PFSK-1 (cell line): ENCODE results near the gene CYSLTR2.

Experiments used
- FOXP2 ChIP-seq: optimal IDR thresholded peaks from 2 replicates; pipeline ENCODE3; 2011; ENCODE audit warnings: borderline replicate concordance, control low read depth, inconsistent platforms; ENCODE audit not compliant: insufficient read depth; ENCODE audit errors: extremely low read length, extremely low read depth
- POLR2AphosphoS5 ChIP-seq: IDR thresholded peaks from 2 replicates; pipeline ENCODE4 v1.6.1; 2012; ENCODE audit warnings: low read depth, mild to moderate bottlenecking, control low read depth, low read length, moderate library complexity
- REST ChIP-seq, 2 experiments: IDR thresholded peaks; 2 replicates each; pipeline versions ENCODE4 v1.6.1 to v1.8.0; 2011 to 2012; ENCODE audit warnings: low read depth in 2 of 2, low read length in 2 of 2, control low read depth in 1 of 2, inconsistent platforms in 1 of 2, mild to moderate bottlenecking in 1 of 2, moderate library complexity in 1 of 2; ENCODE audit not compliant: insufficient read depth in 1 of 2
- SIN3A ChIP-seq: IDR thresholded peaks from 2 replicates; pipeline ENCODE4 v1.6.1; 2012; ENCODE audit warnings: mild to moderate bottlenecking, low read length, moderate library complexity, borderline replicate concordance; ENCODE audit not compliant: insufficient read depth
- TAF1 ChIP-seq: IDR thresholded peaks from 2 replicates; pipeline ENCODE4 v1.6.1; 2012; ENCODE audit warnings: low read length, control low read depth, borderline replicate concordance; ENCODE audit not compliant: insufficient read depth

CYSLTR2 gene

GRCh38 chr13:48662226-48662625, 8.5 kb downstream of the CYSLTR2 start:
- TF ChIP-seq SIN3A (no peak), TAF1 (no peak), FOXP2 (no peak), REST (IDR thresholded peaks at IDR 0.05; ENCODE audit: insufficient read depth in 1 of 2, low read depth in 2 of 2, low read length in 2 of 2) (no peak), POLR2AphosphoS5 (no peak)

DNA sequence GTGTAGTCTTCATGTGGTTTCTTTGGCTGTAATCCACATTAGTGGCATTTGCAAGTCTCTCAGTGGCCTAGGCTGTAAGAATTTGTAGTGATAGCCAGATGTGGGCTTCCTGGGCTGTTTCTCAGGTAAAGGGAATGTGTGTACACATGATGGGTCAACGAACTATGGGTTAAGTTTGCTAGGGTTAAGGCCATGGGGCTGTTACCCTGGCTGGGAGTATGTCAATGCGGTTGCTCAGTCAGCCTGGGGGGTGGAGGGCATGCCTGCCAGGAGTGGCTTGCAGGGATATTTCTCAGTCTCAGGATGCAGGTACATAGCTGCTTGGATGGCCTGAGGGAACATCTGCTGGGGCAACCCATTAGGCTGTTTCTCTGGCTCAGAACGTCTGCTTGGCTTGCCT, 13.4 kb downstream of the CYSLTR2 start:
- TF ChIP-seq FOXP2 (no peak), SIN3A (no peak), POLR2AphosphoS5 (no peak), TAF1 (no peak), REST (IDR thresholded peaks at IDR 0.05; ENCODE audit: insufficient read depth in 1 of 2, low read depth in 2 of 2, low read length in 2 of 2) (no peak)

DNA sequence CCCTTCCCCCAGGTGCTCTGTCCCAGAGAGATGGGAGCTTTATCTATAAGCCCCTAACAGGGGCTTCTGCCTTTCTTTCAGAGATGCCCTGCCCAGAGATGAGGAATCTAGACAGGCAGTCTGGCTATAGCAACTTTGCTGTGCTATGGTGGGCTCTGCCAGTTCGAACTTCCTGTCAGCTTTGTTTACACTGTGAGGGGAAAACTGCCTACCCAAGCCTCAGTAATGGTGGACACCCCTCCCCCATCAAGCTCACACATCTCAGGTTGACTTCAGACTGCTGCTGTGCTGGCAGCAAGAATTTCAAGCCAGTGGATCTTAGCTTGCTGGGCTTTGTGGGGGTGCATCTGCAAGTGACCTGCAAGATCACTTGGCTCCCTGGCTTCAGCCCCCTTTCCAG, 21.5 kb downstream of the CYSLTR2 start:
- TF ChIP-seq REST (IDR thresholded peaks at IDR 0.05; ENCODE audit: insufficient read depth in 1 of 2, low read depth in 2 of 2, low read length in 2 of 2) (no peak), TAF1 (no peak), SIN3A (no peak), FOXP2 (no peak), POLR2AphosphoS5 (no peak)

DNA sequence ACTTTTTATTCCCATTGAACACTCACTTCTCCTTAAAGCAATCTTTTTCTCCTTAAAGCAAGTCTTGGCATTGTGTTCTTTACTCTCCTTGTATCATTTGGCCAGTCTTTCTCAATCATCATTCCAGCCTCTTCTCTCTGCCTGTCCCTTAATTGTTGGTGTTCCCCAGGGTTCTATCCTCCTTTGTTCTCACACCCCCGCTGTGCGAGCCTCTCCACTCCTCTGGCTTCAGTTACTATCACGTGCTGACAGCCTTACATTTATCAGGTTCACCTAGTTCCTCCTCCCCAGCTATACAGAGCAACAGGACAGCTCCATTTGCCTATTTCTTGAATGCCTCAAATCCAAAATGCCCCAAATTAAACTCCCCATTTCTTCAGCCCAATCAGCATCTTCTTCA, 24.6 kb downstream of the CYSLTR2 start:
- no peak for TF ChIP-seq FOXP2
- TF ChIP-seq SIN3A = no peak
- no peak for TF ChIP-seq TAF1
- no peak for TF ChIP-seq REST (IDR thresholded peaks at IDR 0.05; ENCODE audit: insufficient read depth in 1 of 2, low read depth in 2 of 2, low read length in 2 of 2)
- TF ChIP-seq POLR2AphosphoS5 = no peak

GRCh38 chr13:48679941-48680680, 26.4 kb downstream of the CYSLTR2 start:
- no peak for TF ChIP-seq FOXP2
- TF ChIP-seq POLR2AphosphoS5 = no peak
- TF ChIP-seq SIN3A = no peak
- TF ChIP-seq TAF1 = no peak
- TF ChIP-seq REST (IDR thresholded peaks at IDR 0.05; ENCODE audit: insufficient read depth in 1 of 2, low read depth in 2 of 2, low read length in 2 of 2) = no peak
